ENCODE data around the gene ZNF189.

GRCh38 chr9:101453776-101454570 lies 55.3 kb downstream of the ZNF189 start:
- TF ChIP-seq GATA2 (IDR thresholded peaks at IDR 0.05; ENCODE audit: low read depth, low read length), result no peak
- TF ChIP-seq GATA3 (IDR thresholded peaks at IDR 0.05; ENCODE audit: low read depth, low read length), result no peak
